DND-41 (cell line): ENCODE results near the gene KIF18A.

Experiments
- ATAC-seq: fragments of 200-7000 bp; cut with Tn5 transposase; 3 replicates; pipeline ENCODE4 v1.9.1; 2021; ENCODE audit warnings: low read depth; ENCODE audit not compliant: insufficient read depth
- DNase-seq: peaks from one replicate; pipeline ENCODE4 v3.0.0-alpha.2; 2020
- H2AFZ ChIP-seq: 2 replicates; pipeline ENCODE4 v1.6.0; 2012; ENCODE audit warnings: low read depth, low read length
- H3K27ac ChIP-seq: 2 replicates; pipeline ENCODE4 v1.5.1; 2012; ENCODE audit warnings: low read length, inconsistent platforms
- H3K27me3 ChIP-seq: fragments of 200-600 bp; sonication (generic); 2 replicates; pipeline ENCODE4 v1.6.0; 2012; ENCODE audit warnings: low read length, mild to moderate bottlenecking, inconsistent platforms; ENCODE audit not compliant: insufficient read depth, poor library complexity
- H3K36me3 ChIP-seq: 2 replicates; pipeline ENCODE4 v1.5.1; 2012; ENCODE audit warnings: low read length, inconsistent platforms; ENCODE audit not compliant: insufficient read depth
- H3K4me1 ChIP-seq: 2 replicates; pipeline ENCODE4 v1.5.1; 2012; ENCODE audit warnings: mild to moderate bottlenecking, low read length; ENCODE audit not compliant: insufficient read depth
- H3K4me2 ChIP-seq: 2 replicates; pipeline ENCODE4 v1.6.0; 2012; ENCODE audit warnings: mild to moderate bottlenecking, moderate library complexity, low read length, inconsistent platforms; ENCODE audit not compliant: insufficient read depth
- H3K4me3 ChIP-seq, 2 experiments: fragments of 200-600 bp in 1 of 2; shearing (Covaris generic) in 1 of 2; 2 replicates each; pipeline ENCODE4 v1.5.1; 2012 to 2016; ENCODE audit warnings: inconsistent platforms in 2 of 2, low read length in 2 of 2, mild to moderate bottlenecking in 2 of 2, low read depth in 1 of 2, moderate library complexity in 1 of 2
- H3K79me2 ChIP-seq: 2 replicates; pipeline ENCODE4 v1.6.0; 2012; ENCODE audit warnings: low read length, inconsistent platforms; ENCODE audit not compliant: insufficient read depth
- H3K9ac ChIP-seq: 2 replicates; pipeline ENCODE4 v1.6.0; 2012; ENCODE audit warnings: low read depth, mild to moderate bottlenecking, inconsistent platforms, low read length, moderate library complexity
- H3K9me3 ChIP-seq: 2 replicates; pipeline ENCODE4 v1.5.1; 2012; ENCODE audit warnings: low read length, moderate library complexity, mild to moderate bottlenecking, inconsistent platforms; ENCODE audit not compliant: insufficient read depth, severe bottlenecking
- H4K20me1 ChIP-seq: 2 replicates; pipeline ENCODE4 v1.6.0; 2012; ENCODE audit warnings: low read length; ENCODE audit not compliant: insufficient read depth
- EZH2 ChIP-seq: IDR thresholded peaks from 3 replicates; pipeline ENCODE4 v1.6.1; 2012; ENCODE audit warnings: borderline replicate concordance, low read depth, mild to moderate bottlenecking, moderate library complexity, low read length, inconsistent platforms; ENCODE audit not compliant: severe bottlenecking
- TF ChIP-seq, protein P1 (sequence below): IDR thresholded peaks from 2 replicates; pipeline ENCODE4 v1.5.1; 2012; ENCODE audit warnings: borderline replicate concordance, low read length, moderate library complexity, mild to moderate bottlenecking; ENCODE audit not compliant: poor library complexity, severe bottlenecking; ENCODE audit errors: extremely low read depth

The KIF18A gene

DNA sequence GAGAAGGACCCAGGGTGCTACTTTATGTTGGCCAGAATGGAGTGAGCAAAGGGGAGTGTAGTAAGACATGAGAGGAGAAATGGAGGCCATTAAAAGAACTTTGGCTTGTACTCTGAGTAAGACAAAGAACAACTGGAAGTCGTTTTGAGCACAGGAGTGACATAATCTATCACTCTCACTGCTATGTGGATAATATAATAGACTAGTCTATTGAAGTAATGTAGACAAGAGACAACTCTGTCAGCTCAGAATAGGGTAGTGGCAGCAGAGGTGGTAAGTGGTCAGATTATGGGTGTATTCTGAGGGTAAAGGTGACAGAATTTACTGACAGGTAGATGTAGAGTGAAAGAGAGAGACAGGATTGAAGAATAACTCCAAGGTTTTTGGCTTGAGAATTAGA is 8.2 kb downstream of the KIF18A start:
- Histone ChIP-seq H3K79me2 (peaks cover 95% of the 10 kb centered on the region), H2AFZ (no peak overlapping the region), H4K20me1 (peaks cover 3% of the 10 kb centered on the region; the same call in 1 of the 2 replicates), H3K36me3 (peaks cover 40% of the 10 kb centered on the region), H3K4me2 (no peak overlapping the region), H3K4me3 (no peak overlapping the region), H3K9ac (no peak overlapping the region), H3K27me3 (no peaks in the 10 kb centered on the region), H3K27ac (no peak overlapping the region), H3K4me1 (peaks cover 7% of the 10 kb centered on the region; the same call in 1 of the 2 replicates), H3K9me3 (no peaks in the 10 kb centered on the region)
- DNase-seq (no peak), ATAC-seq (no peak; the same call in 2 of the 3 replicates)
- TF ChIP-seq EZH2 = no peak
- TF ChIP-seq, protein P1, sequence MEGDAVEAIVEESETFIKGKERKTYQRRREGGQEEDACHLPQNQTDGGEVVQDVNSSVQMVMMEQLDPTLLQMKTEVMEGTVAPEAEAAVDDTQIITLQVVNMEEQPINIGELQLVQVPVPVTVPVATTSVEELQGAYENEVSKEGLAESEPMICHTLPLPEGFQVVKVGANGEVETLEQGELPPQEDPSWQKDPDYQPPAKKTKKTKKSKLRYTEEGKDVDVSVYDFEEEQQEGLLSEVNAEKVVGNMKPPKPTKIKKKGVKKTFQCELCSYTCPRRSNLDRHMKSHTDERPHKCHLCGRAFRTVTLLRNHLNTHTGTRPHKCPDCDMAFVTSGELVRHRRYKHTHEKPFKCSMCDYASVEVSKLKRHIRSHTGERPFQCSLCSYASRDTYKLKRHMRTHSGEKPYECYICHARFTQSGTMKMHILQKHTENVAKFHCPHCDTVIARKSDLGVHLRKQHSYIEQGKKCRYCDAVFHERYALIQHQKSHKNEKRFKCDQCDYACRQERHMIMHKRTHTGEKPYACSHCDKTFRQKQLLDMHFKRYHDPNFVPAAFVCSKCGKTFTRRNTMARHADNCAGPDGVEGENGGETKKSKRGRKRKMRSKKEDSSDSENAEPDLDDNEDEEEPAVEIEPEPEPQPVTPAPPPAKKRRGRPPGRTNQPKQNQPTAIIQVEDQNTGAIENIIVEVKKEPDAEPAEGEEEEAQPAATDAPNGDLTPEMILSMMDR = no peak

DNA sequence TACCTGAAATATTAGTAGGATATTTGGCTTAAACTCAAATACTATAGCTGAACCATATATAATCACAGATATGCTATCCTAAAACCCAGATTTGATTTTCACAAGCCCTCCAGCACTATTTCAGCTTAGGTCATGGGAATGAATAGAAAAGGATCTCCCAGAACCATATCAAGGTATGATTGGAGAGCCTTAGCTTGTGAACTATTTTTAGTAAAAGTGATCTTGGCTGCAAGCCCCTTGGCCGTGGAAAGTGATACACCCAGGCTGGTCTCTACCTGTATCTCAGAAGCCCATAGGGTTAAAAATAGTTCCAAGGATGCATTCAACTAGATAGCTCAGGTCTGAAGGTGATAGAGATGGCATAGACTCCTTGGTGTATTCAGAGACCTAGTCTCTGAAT is 9.7 kb downstream of the KIF18A start:
- Histone ChIP-seq H3K4me1 (no peaks in the 10 kb centered on the region; the same call in 1 of the 2 replicates), H3K9ac (no peak overlapping the region), H3K27ac (no peak overlapping the region), H3K27me3 (no peaks in the 10 kb centered on the region), H3K79me2 (peaks cover 83% of the 10 kb centered on the region), H3K4me3 (no peak overlapping the region), H3K36me3 (peaks cover 47% of the 10 kb centered on the region), H4K20me1 (peaks cover 3% of the 10 kb centered on the region; the same call in 1 of the 2 replicates), H2AFZ (no peak overlapping the region), H3K4me2 (no peak overlapping the region), H3K9me3 (no peaks in the 10 kb centered on the region)
- ATAC-seq = no peak
- no peak for TF ChIP-seq EZH2
- TF ChIP-seq, protein P1 = no peak
- DNase-seq = no peak

DNA sequence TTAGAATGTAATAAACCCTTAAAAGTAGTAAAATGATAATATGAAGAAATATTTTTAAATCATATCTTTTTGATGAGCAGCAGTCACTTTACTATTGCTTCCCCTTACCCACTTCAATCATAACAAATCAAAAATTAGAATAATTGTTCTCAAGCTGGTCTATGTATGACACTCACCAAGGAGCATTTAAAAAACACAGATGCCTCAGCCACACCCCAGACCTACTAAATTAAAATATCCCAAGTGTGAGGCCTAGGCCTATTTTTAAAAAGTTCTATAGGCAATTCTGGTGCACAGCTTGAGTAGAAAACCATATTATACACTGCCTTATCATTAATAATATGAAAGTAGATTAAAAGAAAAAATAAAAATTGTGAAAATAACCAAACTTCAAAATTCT is 15.2 kb downstream of the KIF18A start:
- H3K27ac ChIP-seq = no peak overlapping the region

More for the DNA sequence above, 15.2 kb downstream of the KIF18A start:
- no peak overlapping the region for H2AFZ ChIP-seq
- no peak overlapping the region for H3K4me3 ChIP-seq
- peaks cover 28% of the 10 kb centered on the region for H3K79me2 ChIP-seq
- DNase-seq = no peak
- 0 out of 2 replicates have a peak, but pooled peaks cover 3% of the 10 kb centered on the region for H4K20me1 ChIP-seq
- H3K4me1 ChIP-seq = no peaks in the 10 kb centered on the region
- H3K9ac ChIP-seq = no peak overlapping the region
- H3K36me3 ChIP-seq = peaks cover 67% of the 10 kb centered on the region
- H3K27me3 ChIP-seq = no peaks in the 10 kb centered on the region
- H3K4me2 ChIP-seq = no peak overlapping the region
- no peak for ATAC-seq
- TF ChIP-seq EZH2 = no peak
- TF ChIP-seq, protein P1 = no peak
- H3K9me3 ChIP-seq = no peaks in the 10 kb centered on the region
